PC-9 (cell line): ENCODE results near the gene CD276. TPM values are rescaled to one million over a fixed set of nuclear protein-coding genes. Genes with fewer than 3 reads are reported as not detected.

Source experiments
- BruUV-seq: library from RNA; stranded (reverse); fragments of 400-500 nt; replicated peaks from 2 replicates; lab custom pipeline; 2021; lab: Mats Ljungman, UMichigan
- CTCF ChIA-PET: fragments of 300-600 bp; sonication (Branson Sonifier 250); formaldehyde crosslinking; loops from one replicate; lab custom pipeline; 2022; ENCODE audit warnings: antibody characterized with exemption; lab: Charles Lee
- POLR2A ChIA-PET: fragments of 300-600 bp; sonication (Branson Sonifier 250); formaldehyde crosslinking; loops from one replicate; lab custom pipeline; 2022; ENCODE audit warnings: antibody characterized with exemption; ENCODE audit not compliant: unreplicated experiment; lab: Charles Lee
- DNase-seq, 2 experiments: peaks; one replicate each; pipeline versions ENCODE4 v3.0.0 to v3.0.0-alpha.2; 2015 to 2022; ENCODE audit warnings: mixed read lengths in 1 of 2
- H2AFZ ChIP-seq: fragments of 200-600 bp; sonication (generic); 2 replicates; pipeline ENCODE4 v1.8.1; 2017; ENCODE audit warnings: antibody characterized with exemption
- H3F3A ChIP-seq: fragments of 200-600 bp; sonication (generic); 2 replicates; pipeline ENCODE4 v1.8.1; 2017; ENCODE audit warnings: antibody characterized with exemption, mild to moderate bottlenecking, low read depth; ENCODE audit not compliant: insufficient read depth
- H3K27ac ChIP-seq: fragments of 200-600 bp; sonication (generic); 2 replicates; pipeline ENCODE4 v1.6.1; 2016; ENCODE audit warnings: mixed run types
- H3K27me3 ChIP-seq: fragments of 200-600 bp; sonication (generic); 2 replicates; pipeline ENCODE4 v1.6.1; 2016; ENCODE audit warnings: low read depth, mixed run types; ENCODE audit not compliant: insufficient read depth
- H3K36me3 ChIP-seq: fragments of 200-600 bp; sonication (generic); 2 replicates; pipeline ENCODE4 v1.6.1; 2016; ENCODE audit warnings: low read depth, mixed run types
- H3K4me1 ChIP-seq: fragments of 200-600 bp; sonication (generic); replicated peaks from 2 replicates; pipeline ENCODE4 v1.6.1; 2016; ENCODE audit warnings: mixed run types; ENCODE audit not compliant: insufficient read depth
- H3K4me2 ChIP-seq: fragments of 200-600 bp; sonication (generic); 2 replicates; pipeline ENCODE4 v1.6.1; 2017; ENCODE audit warnings: mixed run types
- H3K4me3 ChIP-seq: fragments of 200-600 bp; sonication (generic); 2 replicates; pipeline ENCODE4 v1.6.1; 2016; ENCODE audit warnings: mixed run types
- H3K79me2 ChIP-seq: fragments of 200-600 bp; sonication (generic); 2 replicates; pipeline ENCODE4 v1.6.1; 2017; ENCODE audit warnings: low read depth, mixed run types
- H3K9me2 ChIP-seq: fragments of 200-600 bp; sonication (generic); 2 replicates; pipeline ENCODE4 v1.8.1; 2017; ENCODE audit warnings: mild to moderate bottlenecking; ENCODE audit not compliant: insufficient read depth
- H3K9me3 ChIP-seq: fragments of 200-600 bp; sonication (generic); 2 replicates; pipeline ENCODE4 v1.8.1; 2016; ENCODE audit warnings: low read depth; ENCODE audit not compliant: insufficient read depth
- H4K20me1 ChIP-seq: fragments of 200-600 bp; sonication (generic); 2 replicates; pipeline ENCODE4 v1.8.1; 2017; ENCODE audit not compliant: insufficient read depth
- EZH2 ChIP-seq: fragments of 200-600 bp; sonication (generic); IDR thresholded peaks from 2 replicates; pipeline ENCODE4 v1.8.0; 2017; ENCODE audit warnings: antibody characterized with exemption, low read depth
- intact Hi-C: fragments of 100-400 bp; cut with micrococcal nuclease; formaldehyde crosslinking; loops from one replicate; pipeline ENCODE4 v1.10.0; 2022; ENCODE audit not compliant: unreplicated experiment
- total RNA-seq: library from RNA; stranded (reverse); gene quantifications from 2 replicates; pipeline ENCODE4 v1.2.3, GENCODE V29; 2021
- TF ChIP-seq, protein P1 (sequence below): fragments of 200-600 bp; sonication (generic); conservative IDR thresholded peaks from 2 replicates; pipeline ENCODE4 v1.6.1; 2017; ENCODE audit warnings: mixed run types, antibody characterized with exemption, mild to moderate bottlenecking, moderate library complexity

The CD276 gene
- total RNA-seq, 1 experiment from 2014 or later, result 82.6 TPM

DNA sequence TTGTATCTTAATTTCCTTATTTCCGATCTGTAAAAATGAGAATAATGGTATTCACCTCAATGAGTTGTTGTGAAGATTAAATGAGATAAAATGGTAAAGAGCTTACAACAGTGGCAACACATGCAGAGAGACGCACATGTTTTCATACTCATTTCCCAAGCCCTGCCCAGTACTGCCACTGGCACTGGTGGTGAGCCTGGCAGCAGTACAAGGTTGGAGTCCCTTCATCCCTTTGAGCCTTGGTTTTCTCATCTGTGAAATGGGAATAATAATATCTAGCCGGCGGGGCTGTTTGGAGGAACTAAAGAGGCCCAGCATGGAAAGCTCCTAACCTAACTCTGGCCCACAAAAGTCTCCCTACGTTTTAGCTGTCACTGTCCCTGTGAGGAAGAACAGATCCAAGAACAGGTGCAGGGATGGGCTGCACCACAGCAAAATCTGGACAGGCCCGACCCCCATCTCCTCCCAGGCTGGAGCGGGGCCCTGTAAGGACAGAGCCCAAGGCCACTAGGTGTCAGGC, 866 bp upstream of the CD276 start:
- TF ChIP-seq EZH2, result no peak
- TF ChIP-seq, protein P1, sequence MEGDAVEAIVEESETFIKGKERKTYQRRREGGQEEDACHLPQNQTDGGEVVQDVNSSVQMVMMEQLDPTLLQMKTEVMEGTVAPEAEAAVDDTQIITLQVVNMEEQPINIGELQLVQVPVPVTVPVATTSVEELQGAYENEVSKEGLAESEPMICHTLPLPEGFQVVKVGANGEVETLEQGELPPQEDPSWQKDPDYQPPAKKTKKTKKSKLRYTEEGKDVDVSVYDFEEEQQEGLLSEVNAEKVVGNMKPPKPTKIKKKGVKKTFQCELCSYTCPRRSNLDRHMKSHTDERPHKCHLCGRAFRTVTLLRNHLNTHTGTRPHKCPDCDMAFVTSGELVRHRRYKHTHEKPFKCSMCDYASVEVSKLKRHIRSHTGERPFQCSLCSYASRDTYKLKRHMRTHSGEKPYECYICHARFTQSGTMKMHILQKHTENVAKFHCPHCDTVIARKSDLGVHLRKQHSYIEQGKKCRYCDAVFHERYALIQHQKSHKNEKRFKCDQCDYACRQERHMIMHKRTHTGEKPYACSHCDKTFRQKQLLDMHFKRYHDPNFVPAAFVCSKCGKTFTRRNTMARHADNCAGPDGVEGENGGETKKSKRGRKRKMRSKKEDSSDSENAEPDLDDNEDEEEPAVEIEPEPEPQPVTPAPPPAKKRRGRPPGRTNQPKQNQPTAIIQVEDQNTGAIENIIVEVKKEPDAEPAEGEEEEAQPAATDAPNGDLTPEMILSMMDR, result 0 out of 2 replicates have a peak, but pooled peaks have one; percentile 27
- intact Hi-C loops, result loop anchor here (5.0 kb wide), 1 partner anchor 46 kb away; no protein-coding TSS in a partner anchor
- peaks cover 36% of the 10 kb centered on the region for H3K79me2 ChIP-seq
- peak overlapping the region; percentile 93 for H3K4me3 ChIP-seq
- H3K27me3 ChIP-seq, result no peaks in the 10 kb centered on the region
- H2AFZ ChIP-seq, result peak overlapping the region; percentile 88; the same call in 1 of the 2 replicates
- peaks cover 28% of the 10 kb centered on the region for H3K4me1 ChIP-seq
- peak overlapping the region; percentile 88 for H3K4me2 ChIP-seq
- H3K9me3 ChIP-seq, result no peaks in the 10 kb centered on the region
- no peak for DNase-seq
- peaks cover 16% of the 10 kb centered on the region; the same call in 1 of the 2 replicates for H3F3A ChIP-seq
- ChIA-PET POLR2A (no interaction called here), CTCF (interaction anchor here (0.6 to 1.1 kb wide), 4 partner anchors 16 to 82 kb away, joined by 3 to 5 read pairs (median 4); no protein-coding TSS in a partner anchor)
- no peaks in the 10 kb centered on the region; the same call in 1 of the 2 replicates for H3K9me2 ChIP-seq
- H4K20me1 ChIP-seq, result peaks cover 9% of the 10 kb centered on the region
- no peaks in the 10 kb centered on the region for H3K36me3 ChIP-seq
- 0 out of 2 replicates have a peak overlapping the region, but pooled peaks have one; percentile 66 for H3K27ac ChIP-seq
- no TSS peak for BruUV-seq

DNA sequence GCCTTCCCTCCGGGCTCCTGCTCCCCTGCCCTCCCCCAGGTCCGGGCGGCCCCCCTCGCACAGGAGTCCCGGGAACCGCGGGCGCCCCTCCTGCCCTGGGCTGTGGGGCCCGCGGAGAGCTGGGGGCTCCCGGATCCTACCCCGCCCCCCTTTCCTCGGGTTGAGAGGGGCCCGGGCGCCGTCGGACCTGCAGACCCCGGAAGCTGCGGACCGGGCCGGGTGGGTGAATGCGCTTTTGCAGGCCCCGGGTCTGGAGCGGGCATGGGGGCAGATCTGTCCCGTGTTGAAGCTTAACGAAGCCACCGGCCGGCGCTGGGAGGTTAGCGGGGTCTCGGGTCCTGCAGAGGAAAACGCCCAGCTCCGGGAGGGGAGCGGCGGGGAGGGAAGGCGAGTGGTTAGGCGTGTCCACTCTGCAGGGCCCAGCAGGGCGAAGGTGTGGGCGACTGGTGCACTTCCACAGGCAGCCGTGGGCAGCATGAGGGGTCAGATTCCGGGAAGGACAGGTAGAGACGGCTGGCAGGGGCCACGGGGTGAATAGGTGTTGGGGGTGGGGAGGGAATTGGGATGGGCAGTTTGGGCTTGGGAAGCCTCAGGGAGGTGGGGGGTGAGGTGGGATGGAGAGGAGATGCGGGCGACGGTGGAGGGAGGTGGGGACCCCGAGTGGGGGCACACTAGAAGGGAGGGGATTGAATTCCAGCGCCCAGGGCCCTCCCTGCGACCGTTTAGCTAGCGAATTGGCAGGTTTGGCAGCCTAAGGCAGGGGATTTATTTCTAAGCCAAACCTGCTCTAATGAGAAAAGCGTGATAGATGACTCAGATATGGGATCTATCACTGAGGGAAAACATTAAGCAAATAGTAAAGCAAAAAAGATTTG, 635 bp downstream of the CD276 start:
- intact Hi-C loops, result loop anchor here (1.0 to 5.0 kb wide), 2 partner anchors 34 to 48 kb away; no protein-coding TSS in a partner anchor
- H3K4me2 ChIP-seq, result peak overlapping the region; percentile 88
- ChIA-PET CTCF (interaction anchor here (0.6 to 0.7 kb wide), 2 partner anchors 12 to 20 kb away, joined by 3 to 10 read pairs; no protein-coding TSS in a partner anchor), POLR2A (no interaction called here)
- no peaks in the 10 kb centered on the region for H3K9me3 ChIP-seq
- H3K4me3 ChIP-seq, result peak overlapping the region; percentile 93
- no peaks in the 10 kb centered on the region for H3K36me3 ChIP-seq
- peak overlapping the region; percentile 83 for H2AFZ ChIP-seq
- no peaks in the 10 kb centered on the region for H3K27me3 ChIP-seq
- DNase-seq, result peak; percentile 25 to 77
- BruUV-seq, result no TSS peak
- H3K4me1 ChIP-seq, result peaks cover 42% of the 10 kb centered on the region
- peaks cover 18% of the 10 kb centered on the region for H4K20me1 ChIP-seq
- peak overlapping the region; percentile 57 for H3K27ac ChIP-seq
- H3F3A ChIP-seq, result peaks cover 16% of the 10 kb centered on the region; the same call in 1 of the 2 replicates
- peaks cover 47% of the 10 kb centered on the region for H3K79me2 ChIP-seq
- H3K9me2 ChIP-seq, result no peaks in the 10 kb centered on the region
- TF ChIP-seq, protein P1, result no peak
- TF ChIP-seq EZH2, result no peak

DNA sequence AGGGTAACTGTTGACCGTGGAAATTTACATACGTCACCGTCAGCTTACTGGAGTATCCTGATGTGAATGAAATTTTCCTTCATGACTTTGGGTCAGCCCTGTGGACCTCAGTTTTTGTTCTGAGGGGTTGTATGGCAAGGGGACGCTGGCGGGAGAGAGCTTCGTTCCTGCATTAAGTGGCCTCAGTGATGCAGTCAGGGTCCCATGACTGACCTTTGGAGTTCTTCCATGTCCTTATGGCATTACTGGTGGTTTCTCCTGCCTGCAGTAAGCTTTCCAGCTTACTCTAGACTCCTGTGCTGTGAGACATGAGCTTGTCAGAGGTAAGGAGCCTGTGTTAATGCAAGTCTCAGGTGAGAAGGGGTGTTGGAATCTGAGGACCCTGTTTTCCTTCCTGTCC, 1.8 kb downstream of the CD276 start:
- H3K79me2 ChIP-seq, result peaks cover 58% of the 10 kb centered on the region

More for the DNA sequence above, 1.8 kb downstream of the CD276 start:
- no peak for DNase-seq
- H3K9me3 ChIP-seq, result no peaks in the 10 kb centered on the region
- H3F3A ChIP-seq, result peaks cover 16% of the 10 kb centered on the region; the same call in 1 of the 2 replicates
- no peak overlapping the region for H2AFZ ChIP-seq
- H3K27ac ChIP-seq, result no peak overlapping the region
- TF ChIP-seq, protein P1, result no peak
- no peak for TF ChIP-seq EZH2
- H3K27me3 ChIP-seq, result no peaks in the 10 kb centered on the region
- ChIA-PET POLR2A (interaction anchor here (0.6 kb wide), 1 partner anchor 1994 kb away, joined by 6 read pairs; no protein-coding TSS in a partner anchor), CTCF (interaction anchor here (0.7 to 1.5 kb wide), 4 partner anchors 13 to 68 kb away, joined by 3 to 10 read pairs (median 6); no protein-coding TSS in a partner anchor)
- H3K9me2 ChIP-seq, result no peaks in the 10 kb centered on the region
- TSS peak; percentile 33 for BruUV-seq
- intact Hi-C loops, result loop anchor here (1.0 kb wide), 1 partner anchor 35 kb away; no protein-coding TSS in a partner anchor
- H3K4me1 ChIP-seq, result peaks cover 43% of the 10 kb centered on the region
- H4K20me1 ChIP-seq, result peaks cover 18% of the 10 kb centered on the region
- peak overlapping the region; percentile 93; the same call in 1 of the 2 replicates for H3K4me3 ChIP-seq
- H3K36me3 ChIP-seq, result no peaks in the 10 kb centered on the region
- peak overlapping the region; percentile 88 for H3K4me2 ChIP-seq
